Measurements from ENCODE around the gene TOB2. TPM values are rescaled to one million over a fixed set of nuclear protein-coding genes. Genes with fewer than 3 reads are reported as not detected.
"Not testable (repeated sequence)": the region's sequence is repeated elsewhere in the genome, so short reads cannot be mapped to it uniquely, and the experiment has no call there.

Gene TOB2
- total and polyA plus RNA-seq, 5 donors from 2014 or later = 16.3 to 32.0 (median 17.6) TPM

DNA sequence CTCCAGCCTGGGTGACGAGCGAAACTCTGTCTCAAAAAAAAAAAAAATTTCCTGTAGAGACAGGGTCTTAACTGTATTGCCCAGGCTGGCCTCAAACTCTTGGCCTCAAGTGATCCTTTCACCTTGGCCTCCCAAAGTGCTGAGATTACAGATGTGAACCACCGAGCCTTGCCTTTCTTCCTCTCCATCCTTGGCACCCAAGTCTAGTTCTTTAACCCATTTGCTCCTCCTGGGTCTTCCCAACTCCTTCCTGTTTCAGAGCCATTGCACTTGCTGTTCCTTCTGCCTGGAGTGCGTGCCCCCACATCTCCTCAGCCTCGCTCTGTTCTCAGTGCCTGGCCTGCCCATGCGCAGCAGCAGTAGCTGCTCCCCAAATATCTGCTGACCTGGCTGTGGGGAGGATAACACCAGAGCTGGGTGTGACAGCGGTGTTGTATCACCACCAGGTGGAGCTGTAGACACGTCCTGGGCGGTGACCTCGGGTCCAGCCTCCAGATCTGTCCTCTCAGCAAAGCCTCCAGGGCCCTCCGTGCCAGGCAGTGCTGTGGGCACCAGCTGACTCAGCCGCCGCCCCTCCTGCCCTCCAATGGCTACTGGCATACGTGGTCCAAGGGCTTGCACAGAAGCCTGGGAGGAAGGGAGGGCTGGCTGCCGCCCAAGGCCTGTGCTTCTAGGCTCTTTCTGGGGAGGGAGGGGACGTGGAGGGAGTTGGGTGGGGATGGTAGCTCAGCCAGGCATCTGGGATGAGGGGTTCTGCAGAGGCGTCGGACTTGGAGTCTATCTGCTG is 42.9 kb downstream of the TOB2 start:
- peak; percentile 72 to 90 (median 83) for DNase-seq
- no peak overlapping the region for H3K4me3 ChIP-seq (ENCODE audit: low read depth, low read length)
- peaks cover 6% of the 10 kb centered on the region for H3K4me1 ChIP-seq (ENCODE audit: control insufficient read depth, insufficient read depth, low read length, poor library complexity, severe bottlenecking)
- no peaks in the 10 kb centered on the region for H3K36me3 Mint-ChIP-seq
- H3K36me3 ChIP-seq (ENCODE audit: control insufficient read depth, insufficient read depth, low read length) = no peaks in the 10 kb centered on the region
- peak overlapping the region; percentile 7 to 43 (median 20) for H3K27ac Mint-ChIP-seq
- H3K4me1 Mint-ChIP-seq = peaks cover 0 to 11% (median 5%) of the 10 kb centered on the region in 4 donors
- peak; percentile 96 to 97 for ATAC-seq (ENCODE audit: low read depth in 2 of 2)
- no peaks in the 10 kb centered on the region for H3K9me3 ChIP-seq (ENCODE audit: control insufficient read depth in 2 of 2, low read length in 2 of 2)
- H3K9me3 Mint-ChIP-seq = no peaks in the 10 kb centered on the region
- peak overlapping the region; percentile 23 for H3K27ac ChIP-seq (ENCODE audit: insufficient read depth, low read length, poor library complexity, severe bottlenecking)
- H3K4me3 Mint-ChIP-seq = no peak overlapping the region
- H3K27me3 Mint-ChIP-seq = no peaks in the 10 kb centered on the region
- H3K27me3 ChIP-seq (ENCODE audit: control insufficient read depth, insufficient read depth, low read length) = no peaks in the 10 kb centered on the region

GRCh38 chr22:41402851-41403250 is 43.8 kb downstream of the TOB2 start:
- H3K9me3 ChIP-seq (ENCODE audit: control insufficient read depth in 2 of 2, low read length in 2 of 2); DNase-seq; H3K36me3 Mint-ChIP-seq; H3K4me3 Mint-ChIP-seq; H3K36me3 ChIP-seq (ENCODE audit: control insufficient read depth, insufficient read depth, low read length); H3K27me3 Mint-ChIP-seq; H3K27ac ChIP-seq (ENCODE audit: insufficient read depth, low read length, poor library complexity, severe bottlenecking); ATAC-seq (ENCODE audit: low read depth in 2 of 2); H3K4me3 ChIP-seq (ENCODE audit: low read depth, low read length); H3K4me1 ChIP-seq (ENCODE audit: control insufficient read depth, insufficient read depth, low read length, poor library complexity, severe bottlenecking); H3K27me3 ChIP-seq (ENCODE audit: control insufficient read depth, insufficient read depth, low read length); H3K27ac Mint-ChIP-seq; H3K9me3 Mint-ChIP-seq: not testable (repeated sequence)
- peaks cover 0 to 11% (median 5%) of the 10 kb centered on the region in 4 donors for H3K4me1 Mint-ChIP-seq

DNA sequence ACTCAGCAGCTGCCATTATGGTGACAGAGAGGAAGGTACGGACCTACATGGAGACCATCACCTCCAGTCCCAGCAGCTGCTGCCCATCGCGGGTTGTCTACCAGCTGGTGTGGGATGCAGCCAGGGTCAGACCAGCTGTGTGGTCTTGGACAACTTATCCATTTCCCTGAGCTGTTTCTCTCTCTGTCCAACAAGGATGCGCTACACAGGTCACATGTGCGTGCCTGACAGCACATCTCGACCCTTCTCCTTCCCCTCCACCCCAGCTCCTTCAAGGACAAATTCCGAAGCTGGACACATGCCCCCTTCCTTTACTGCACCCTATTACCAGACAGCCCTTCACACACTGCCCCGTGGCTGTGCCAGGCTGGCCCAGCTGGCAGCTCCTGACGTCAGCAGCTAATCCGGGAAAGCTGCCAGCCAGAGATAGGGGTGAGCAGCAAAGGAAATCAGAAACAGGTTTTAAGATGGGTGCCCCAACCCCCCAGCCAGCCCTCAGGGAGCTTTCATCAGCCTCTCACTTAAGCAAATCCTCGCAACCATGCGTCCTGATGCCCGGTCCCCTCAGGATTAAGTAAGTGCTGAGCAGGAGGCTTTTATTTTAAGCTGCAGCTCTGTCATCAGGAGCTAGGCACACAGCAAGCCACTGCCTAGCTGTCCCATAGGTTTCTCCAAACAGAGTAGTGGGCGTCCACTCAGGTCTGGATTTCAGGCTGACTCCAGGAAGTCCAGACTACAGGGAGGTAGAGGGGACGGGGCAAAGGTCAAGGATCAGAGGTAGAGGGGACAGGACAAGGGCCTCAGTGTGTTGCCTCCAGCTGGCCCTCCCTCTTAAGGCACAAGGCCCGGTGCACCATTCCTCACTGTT is 44.6 kb downstream of the TOB2 start:
- H3K27me3 Mint-ChIP-seq = no peaks in the 10 kb centered on the region
- H3K27ac Mint-ChIP-seq = peak overlapping the region in 1 of 3 donors; percentile 51
- no peak overlapping the region for H3K4me3 ChIP-seq (ENCODE audit: low read depth, low read length)
- H3K4me3 Mint-ChIP-seq = no peak overlapping the region
- no peaks in the 10 kb centered on the region for H3K9me3 ChIP-seq (ENCODE audit: control insufficient read depth in 2 of 2, low read length in 2 of 2)
- ATAC-seq (ENCODE audit: low read depth in 2 of 2) (no peak), DNase-seq (no peak)
- H3K4me1 ChIP-seq (ENCODE audit: control insufficient read depth, insufficient read depth, low read length, poor library complexity, severe bottlenecking) = peaks cover 6% of the 10 kb centered on the region
- H3K36me3 Mint-ChIP-seq = no peaks in the 10 kb centered on the region
- H3K9me3 Mint-ChIP-seq = no peaks in the 10 kb centered on the region
- H3K27me3 ChIP-seq (ENCODE audit: control insufficient read depth, insufficient read depth, low read length) = no peaks in the 10 kb centered on the region
- peaks cover 12% of the 10 kb centered on the region for H3K36me3 ChIP-seq (ENCODE audit: control insufficient read depth, insufficient read depth, low read length)
- H3K4me1 Mint-ChIP-seq = peaks cover 0 to 11% (median 5%) of the 10 kb centered on the region in 4 donors
- no peak overlapping the region for H3K27ac ChIP-seq (ENCODE audit: insufficient read depth, low read length, poor library complexity, severe bottlenecking)

DNA sequence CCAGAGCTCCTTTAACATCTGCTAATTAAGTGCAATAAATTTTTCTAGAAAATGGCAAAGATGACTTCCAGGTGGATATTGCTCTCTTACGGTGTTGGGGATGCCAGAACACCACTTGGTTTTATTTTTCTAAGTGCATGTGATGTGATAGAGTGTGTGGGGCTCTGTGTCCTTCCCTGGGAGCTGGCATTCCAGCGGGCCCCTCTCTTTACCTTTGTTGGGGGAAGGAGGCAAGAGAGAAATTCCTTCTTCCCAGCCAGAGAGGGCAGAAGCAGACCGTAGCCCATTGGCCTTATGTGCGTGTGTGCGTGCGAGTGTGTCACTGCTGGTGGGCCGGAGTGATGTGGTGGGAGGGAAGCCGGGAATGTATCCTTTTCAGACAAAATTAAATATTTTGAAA is 47.7 kb downstream of the TOB2 start:
- H3K9me3 ChIP-seq (ENCODE audit: control insufficient read depth in 2 of 2, low read length in 2 of 2) = no peaks in the 10 kb centered on the region
- no peak for ATAC-seq (ENCODE audit: low read depth in 2 of 2)
- peaks cover 41% of the 10 kb centered on the region for H3K36me3 ChIP-seq (ENCODE audit: control insufficient read depth, insufficient read depth, low read length)
- Mint-ChIP-seq H3K27ac (no peak overlapping the region), H3K27me3 (no peaks in the 10 kb centered on the region), H3K4me1 (peaks cover 0 to 5% (median 4%) of the 10 kb centered on the region in 4 donors), H3K9me3 (no peaks in the 10 kb centered on the region), H3K36me3 (peaks cover 12% of the 10 kb centered on the region), H3K4me3 (no peak overlapping the region)
- H3K4me3 ChIP-seq (ENCODE audit: low read depth, low read length) = no peak overlapping the region
- no peaks in the 10 kb centered on the region for H3K27me3 ChIP-seq (ENCODE audit: control insufficient read depth, insufficient read depth, low read length)
- no peak overlapping the region for H3K27ac ChIP-seq (ENCODE audit: insufficient read depth, low read length, poor library complexity, severe bottlenecking)
- peaks cover 4% of the 10 kb centered on the region for H3K4me1 ChIP-seq (ENCODE audit: control insufficient read depth, insufficient read depth, low read length, poor library complexity, severe bottlenecking)
- DNase-seq = no peak

DNA sequence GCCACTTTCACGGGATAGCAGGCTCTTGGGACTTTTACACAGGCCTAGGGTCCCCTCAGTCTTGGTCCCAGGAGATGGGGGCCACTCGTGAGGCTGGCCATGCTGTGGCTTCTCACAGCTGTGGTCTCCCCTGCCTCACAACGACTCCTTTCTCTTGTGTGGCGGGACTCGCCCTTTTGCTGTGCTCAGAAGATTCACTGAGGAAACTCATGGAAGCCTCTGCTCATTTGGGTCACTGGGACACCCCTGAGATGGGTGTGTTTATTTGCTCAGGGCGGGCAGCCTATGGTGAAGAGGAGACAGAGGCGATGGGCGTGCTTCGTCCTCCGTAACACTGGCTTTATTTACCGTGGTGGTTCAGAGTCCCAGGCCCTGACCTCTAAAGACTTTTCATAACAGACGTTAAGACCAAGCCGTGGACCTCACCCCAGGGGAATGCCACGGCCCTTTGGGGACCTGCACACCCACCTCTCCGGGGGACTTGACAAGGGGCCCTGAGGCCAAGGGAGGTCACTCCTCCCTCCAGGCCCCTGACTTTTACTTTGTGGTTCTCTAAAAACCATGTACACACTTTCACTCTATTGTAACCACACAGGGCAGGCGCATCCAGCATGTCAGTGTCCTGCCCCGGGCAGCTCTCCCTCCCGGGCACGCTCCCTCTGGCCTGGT is 49.3 kb downstream of the TOB2 start:
- no peak overlapping the region for H3K27ac Mint-ChIP-seq
- H3K4me3 Mint-ChIP-seq = no peak overlapping the region
- DNase-seq (no peak), ATAC-seq (ENCODE audit: low read depth in 2 of 2) (peak in 1 of 2 donors; percentile 20)
- H3K27ac ChIP-seq (ENCODE audit: insufficient read depth, low read length, poor library complexity, severe bottlenecking) = no peak overlapping the region
- H3K36me3 ChIP-seq (ENCODE audit: control insufficient read depth, insufficient read depth, low read length) = peaks cover 43% of the 10 kb centered on the region
- no peaks in the 10 kb centered on the region for H3K4me1 ChIP-seq (ENCODE audit: control insufficient read depth, insufficient read depth, low read length, poor library complexity, severe bottlenecking)
- no peaks in the 10 kb centered on the region for H3K27me3 Mint-ChIP-seq
- H3K36me3 Mint-ChIP-seq = peaks cover 12% of the 10 kb centered on the region
- H3K9me3 Mint-ChIP-seq = no peaks in the 10 kb centered on the region
- no peak overlapping the region for H3K4me3 ChIP-seq (ENCODE audit: low read depth, low read length)
- no peaks in the 10 kb centered on the region for H3K27me3 ChIP-seq (ENCODE audit: control insufficient read depth, insufficient read depth, low read length)
- no peaks in the 10 kb centered on the region for H3K4me1 Mint-ChIP-seq
- no peaks in the 10 kb centered on the region for H3K9me3 ChIP-seq (ENCODE audit: control insufficient read depth in 2 of 2, low read length in 2 of 2)

DNA sequence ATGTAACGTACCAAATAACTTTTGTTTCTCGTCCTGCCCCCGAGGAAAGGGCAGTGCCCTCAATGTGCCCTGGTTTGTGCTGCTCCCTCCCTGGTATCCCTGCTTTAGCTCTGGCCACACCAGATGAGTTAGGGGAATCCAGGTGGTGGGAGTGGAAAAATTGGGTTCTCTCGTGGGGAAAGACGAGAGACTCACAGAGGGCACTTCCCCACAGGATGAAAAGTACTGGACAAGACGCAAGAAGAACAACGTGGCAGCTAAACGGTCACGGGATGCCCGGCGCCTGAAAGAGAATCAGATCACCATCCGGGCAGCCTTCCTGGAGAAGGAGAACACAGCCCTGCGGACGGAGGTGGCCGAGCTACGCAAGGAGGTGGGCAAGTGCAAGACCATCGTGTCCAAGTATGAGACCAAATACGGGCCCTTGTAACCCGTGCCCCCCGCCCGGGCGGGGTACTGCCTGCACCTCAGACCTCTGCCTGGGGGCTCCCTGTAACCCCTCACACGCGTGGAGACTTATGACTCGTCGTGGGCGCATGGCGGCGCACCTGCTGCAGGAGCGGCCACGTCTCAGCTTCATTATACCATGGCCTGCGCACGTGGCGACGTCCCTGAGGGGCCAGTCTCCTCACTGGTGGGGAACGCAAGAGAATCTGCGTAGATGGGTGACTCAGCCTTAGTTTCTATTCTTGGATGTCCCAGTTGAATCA is 50.9 kb downstream of the TOB2 start:
- no peaks in the 10 kb centered on the region for H3K9me3 ChIP-seq (ENCODE audit: control insufficient read depth in 2 of 2, low read length in 2 of 2)
- H3K36me3 ChIP-seq (ENCODE audit: control insufficient read depth, insufficient read depth, low read length) = peaks cover 48% of the 10 kb centered on the region
- DNase-seq = no peak
- Mint-ChIP-seq H3K27ac (peak overlapping the region in 1 of 3 donors; percentile 56), H3K27me3 (no peaks in the 10 kb centered on the region), H3K4me1 (peaks cover 0 to 2% (median 0%) of the 10 kb centered on the region in 4 donors), H3K9me3 (no peaks in the 10 kb centered on the region), H3K4me3 (no peak overlapping the region), H3K36me3 (peaks cover 16% of the 10 kb centered on the region)
- no peaks in the 10 kb centered on the region for H3K27me3 ChIP-seq (ENCODE audit: control insufficient read depth, insufficient read depth, low read length)
- ATAC-seq (ENCODE audit: low read depth in 2 of 2) = no peak
- no peak overlapping the region for H3K27ac ChIP-seq (ENCODE audit: insufficient read depth, low read length, poor library complexity, severe bottlenecking)
- no peaks in the 10 kb centered on the region for H3K4me1 ChIP-seq (ENCODE audit: control insufficient read depth, insufficient read depth, low read length, poor library complexity, severe bottlenecking)
- no peak overlapping the region for H3K4me3 ChIP-seq (ENCODE audit: low read depth, low read length)

DNA sequence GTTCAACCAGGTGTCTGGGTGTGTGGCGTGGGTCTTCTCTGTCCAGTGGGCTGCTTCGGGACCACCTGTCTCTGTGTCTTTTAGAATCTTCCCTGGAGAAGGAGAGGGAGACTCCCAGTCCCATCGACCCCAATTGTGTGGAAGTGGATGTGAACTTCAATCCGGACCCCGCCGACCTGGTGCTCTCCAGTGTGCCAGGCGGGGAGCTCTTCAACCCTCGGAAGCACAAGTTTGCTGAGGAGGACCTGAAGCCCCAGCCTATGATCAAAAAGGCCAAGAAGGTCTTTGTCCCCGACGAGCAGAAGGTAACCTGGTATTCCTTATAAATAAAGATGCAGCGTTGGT is 52.6 kb downstream of the TOB2 start:
- peaks cover 21% of the 10 kb centered on the region for H3K36me3 Mint-ChIP-seq
- peaks cover 0 to 2% (median 0%) of the 10 kb centered on the region in 4 donors for H3K4me1 Mint-ChIP-seq
- no peaks in the 10 kb centered on the region for H3K27me3 Mint-ChIP-seq

More for the DNA sequence above, 52.6 kb downstream of the TOB2 start:
- ATAC-seq (ENCODE audit: low read depth in 2 of 2) = no peak
- Histone ChIP-seq H3K9me3 (ENCODE audit: control insufficient read depth in 2 of 2, low read length in 2 of 2) (no peaks in the 10 kb centered on the region), H3K27me3 (ENCODE audit: control insufficient read depth, insufficient read depth, low read length) (no peaks in the 10 kb centered on the region), H3K4me1 (ENCODE audit: control insufficient read depth, insufficient read depth, low read length, poor library complexity, severe bottlenecking) (no peaks in the 10 kb centered on the region), H3K36me3 (ENCODE audit: control insufficient read depth, insufficient read depth, low read length) (peaks cover 53% of the 10 kb centered on the region), H3K4me3 (ENCODE audit: low read depth, low read length) (no peak overlapping the region), H3K27ac (ENCODE audit: insufficient read depth, low read length, poor library complexity, severe bottlenecking) (no peak overlapping the region)
- Mint-ChIP-seq H3K4me3 (no peak overlapping the region), H3K9me3 (no peaks in the 10 kb centered on the region), H3K27ac (no peak overlapping the region)
- DNase-seq = no peak

Data from CD4-positive, CD25-positive, alpha-beta regulatory T cell (primary cell).